ENCODE data around the gene AUTS2. TPM values are rescaled to one million over a fixed set of nuclear protein-coding genes. Genes with fewer than 3 reads are reported as not detected.

Gene AUTS2
- total RNA-seq, 6 experiments from 2014 or later = 10.4 to 32.0 (median 19.3) TPM

- H3K9me3 ChIP-seq = no peaks in the 10 kb centered on the region
- intact Hi-C loops (cut with DNase I) = no loop called here
- H3K4me3 ChIP-seq = no peak overlapping the region
- no peaks in the 10 kb centered on the region for H3K27me3 ChIP-seq
- DNase-seq (no peak), ATAC-seq (no peak)
- H3K27ac ChIP-seq = no peak overlapping the region
- no peaks in the 10 kb centered on the region for H3K36me3 ChIP-seq
- peaks cover 0 to 4% (median 0%) of the 10 kb centered on the region in 4 donors for H3K4me1 ChIP-seq
- WGBS (ENCODE audit: insufficient coverage, low coverage, low lambda C conversion rate, missing lambda C conversion rate) = 88% methylated on average over 3 of the region's 3 CpGs
- TF ChIP-seq, protein P1, sequence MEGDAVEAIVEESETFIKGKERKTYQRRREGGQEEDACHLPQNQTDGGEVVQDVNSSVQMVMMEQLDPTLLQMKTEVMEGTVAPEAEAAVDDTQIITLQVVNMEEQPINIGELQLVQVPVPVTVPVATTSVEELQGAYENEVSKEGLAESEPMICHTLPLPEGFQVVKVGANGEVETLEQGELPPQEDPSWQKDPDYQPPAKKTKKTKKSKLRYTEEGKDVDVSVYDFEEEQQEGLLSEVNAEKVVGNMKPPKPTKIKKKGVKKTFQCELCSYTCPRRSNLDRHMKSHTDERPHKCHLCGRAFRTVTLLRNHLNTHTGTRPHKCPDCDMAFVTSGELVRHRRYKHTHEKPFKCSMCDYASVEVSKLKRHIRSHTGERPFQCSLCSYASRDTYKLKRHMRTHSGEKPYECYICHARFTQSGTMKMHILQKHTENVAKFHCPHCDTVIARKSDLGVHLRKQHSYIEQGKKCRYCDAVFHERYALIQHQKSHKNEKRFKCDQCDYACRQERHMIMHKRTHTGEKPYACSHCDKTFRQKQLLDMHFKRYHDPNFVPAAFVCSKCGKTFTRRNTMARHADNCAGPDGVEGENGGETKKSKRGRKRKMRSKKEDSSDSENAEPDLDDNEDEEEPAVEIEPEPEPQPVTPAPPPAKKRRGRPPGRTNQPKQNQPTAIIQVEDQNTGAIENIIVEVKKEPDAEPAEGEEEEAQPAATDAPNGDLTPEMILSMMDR (IDR thresholded peaks at IDR 0.05) = no peak
- no peak for TF ChIP-seq POLR2A (IDR thresholded peaks at IDR 0.05)
These were observed 59.7 kb downstream of the AUTS2 start for GRCh38 chr7:69657985-69658384.

DNA sequence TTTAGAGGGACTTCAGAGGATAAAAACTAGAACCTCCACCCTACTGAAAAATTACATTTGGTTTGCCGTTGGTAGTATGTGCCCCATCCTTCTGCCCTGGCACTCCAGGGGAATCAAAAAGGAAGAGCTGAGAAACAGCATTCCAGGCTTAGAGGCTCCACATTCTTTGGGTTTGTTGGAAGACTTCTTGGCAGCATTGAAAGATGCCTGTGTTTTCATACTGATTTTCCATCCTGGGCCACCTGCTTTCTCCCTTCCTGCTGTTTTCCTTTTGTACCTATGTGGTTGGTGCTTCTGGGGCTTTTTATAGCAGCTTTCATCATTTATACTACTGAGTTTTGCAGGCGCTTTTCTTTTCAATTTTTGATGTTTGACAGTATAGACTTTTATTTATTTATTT lies 61.7 kb downstream of the AUTS2 start:
- 71% methylated on average over 2 of the region's 2 CpGs for WGBS (ENCODE audit: insufficient coverage, low coverage, low lambda C conversion rate, missing lambda C conversion rate)
- no peaks in the 10 kb centered on the region for H3K36me3 ChIP-seq
- H3K27me3 ChIP-seq = no peaks in the 10 kb centered on the region
- TF ChIP-seq, protein P1 (IDR thresholded peaks at IDR 0.05) = no peak
- no peak for TF ChIP-seq POLR2A (IDR thresholded peaks at IDR 0.05)
- no peaks in the 10 kb centered on the region for H3K9me3 ChIP-seq
- H3K27ac ChIP-seq = no peak overlapping the region
- ATAC-seq = no peak
- intact Hi-C loops (cut with DNase I) = no loop called here
- H3K4me3 ChIP-seq = no peak overlapping the region
- no peaks in the 10 kb centered on the region for H3K4me1 ChIP-seq
- no peak for DNase-seq

GRCh38 chr7:69661342-69661741 lies 63.1 kb downstream of the AUTS2 start:
- ATAC-seq = no peak
- TF ChIP-seq POLR2A (IDR thresholded peaks at IDR 0.05) = no peak
- TF ChIP-seq, protein P1 (IDR thresholded peaks at IDR 0.05) = no peak
- no peak for DNase-seq
- Histone ChIP-seq H3K27me3 (no peaks in the 10 kb centered on the region), H3K4me1 (no peaks in the 10 kb centered on the region), H3K27ac (no peak overlapping the region), H3K9me3 (no peaks in the 10 kb centered on the region), H3K4me3 (no peak overlapping the region), H3K36me3 (no peaks in the 10 kb centered on the region)
- WGBS (ENCODE audit: insufficient coverage, low coverage, low lambda C conversion rate, missing lambda C conversion rate) = 90% methylated on average over 3 of the region's 3 CpGs
- intact Hi-C loops (cut with DNase I) = no loop called here

DNA sequence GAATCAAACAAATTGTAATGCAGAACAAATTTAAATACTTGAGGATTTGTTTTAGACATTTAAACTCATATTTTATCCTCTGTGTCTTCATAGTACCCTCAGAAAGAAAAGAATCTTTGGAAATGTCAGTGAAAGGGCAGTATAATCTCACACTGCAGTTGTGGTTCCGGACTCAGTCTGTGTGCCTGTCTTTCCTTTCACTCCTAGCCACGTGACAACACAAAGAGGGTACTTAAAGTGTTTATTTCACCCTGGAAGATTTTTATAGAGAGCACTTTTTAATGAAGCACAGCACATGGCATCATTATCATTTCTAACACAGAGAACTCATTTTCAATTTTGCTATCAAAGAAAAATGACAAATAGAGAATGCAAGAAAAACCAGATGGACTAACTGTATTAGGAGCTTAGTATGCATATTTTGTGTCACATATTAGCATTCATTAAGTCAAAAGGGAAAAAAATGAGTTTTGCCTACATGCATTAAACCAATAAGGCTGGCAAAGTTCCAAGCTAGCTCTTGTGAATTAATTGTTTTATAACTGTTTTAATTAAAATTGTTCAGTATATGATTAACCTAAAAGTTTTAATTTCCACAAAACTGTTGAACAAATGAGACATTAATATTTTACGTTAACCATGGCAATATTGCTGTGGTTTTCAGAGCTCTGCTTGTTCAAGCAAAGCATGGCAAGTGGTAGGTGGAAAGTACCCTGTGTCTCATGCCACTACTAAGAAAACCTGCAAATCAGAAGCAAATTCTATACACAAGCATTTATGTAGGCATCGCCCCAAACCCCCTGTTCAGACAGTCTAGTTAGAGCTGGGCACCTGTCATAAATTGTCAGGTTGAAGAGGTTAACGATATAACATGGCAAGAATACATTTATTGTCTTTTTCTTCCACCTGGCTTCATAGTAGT lies 65.9 kb downstream of the AUTS2 start:
- Histone ChIP-seq H3K27ac (no peak overlapping the region), H3K36me3 (no peaks in the 10 kb centered on the region), H3K27me3 (no peaks in the 10 kb centered on the region), H3K4me3 (no peak overlapping the region), H3K4me1 (no peaks in the 10 kb centered on the region), H3K9me3 (no peaks in the 10 kb centered on the region)
- intact Hi-C loops (cut with DNase I) = no loop called here
- 90% methylated on average over 5 of the region's 5 CpGs for WGBS (ENCODE audit: insufficient coverage, low coverage, low lambda C conversion rate, missing lambda C conversion rate)
- TF ChIP-seq POLR2A (IDR thresholded peaks at IDR 0.05) = no peak
- TF ChIP-seq, protein P1 (IDR thresholded peaks at IDR 0.05) = no peak
- ATAC-seq (no peak), DNase-seq (no peak)
